H1 (cell line): Measurements from ENCODE around the gene SARNP. TPM values are rescaled to one million over a fixed set of nuclear protein-coding genes. Genes with fewer than 3 reads are reported as not detected.

Experiments
- EZH2 ChIP-seq: fragments of 200-600 bp; sonication (generic); IDR thresholded peaks from 2 replicates; pipeline ENCODE4 v1.7.1; 2012; ENCODE audit warnings: low read depth, mild to moderate bottlenecking, moderate library complexity, low read length, inconsistent platforms; ENCODE audit not compliant: severe bottlenecking
- KDM1A ChIP-seq: fragments of 200-600, 300-600 bp; sonication (generic); IDR thresholded peaks from 2 replicates; pipeline ENCODE4 v1.7.1; 2016; ENCODE audit warnings: mild to moderate bottlenecking, low read length, borderline replicate concordance
- SP2 ChIP-seq: IDR thresholded peaks from 2 replicates; pipeline ENCODE4 v1.6.1; 2012; ENCODE audit warnings: mild to moderate bottlenecking, low read length, inconsistent platforms
- polyA plus RNA-seq, 7 experiments: library from polyadenylated mRNA; depleted of rRNA in 3 of 7; stranded (reverse) in 5 of 7; unstranded in 2 of 7; fragments of >200 nt in 5 of 7; fragments of 200-250 nt in 2 of 7; gene quantifications; 1 replicate in 5 of 7; 2 replicates in 1 of 7; 4 replicates in 1 of 7; pipeline versions ENCODE4 v1.2.1 to v1.2.3, GENCODE V29; 2011 to 2013; ENCODE audit warnings: missing spikeins in 2 of 7, mixed read lengths in 2 of 7
- total RNA-seq: library from RNA; stranded (reverse); fragmentation: NEBNext Ultra II Directional; extraction: Animal tissue kit (Norgen Biotek cat#: 25700); gene quantifications from 2 replicates; pipeline ENCODE4 v1.2.1, GENCODE V29; 2021
- TF ChIP-seq, protein P1 (sequence below): fragments of 300-600 bp; sonication (generic); IDR thresholded peaks from 2 replicates; pipeline ENCODE4 v1.7.1; 2012; ENCODE audit warnings: low read length, moderate library complexity, mild to moderate bottlenecking, inconsistent platforms; ENCODE audit not compliant: insufficient replicate concordance
- TF ChIP-seq, protein P2 (sequence below): IDR thresholded peaks from 2 replicates; pipeline ENCODE4 v1.6.1; 2012; ENCODE audit warnings: low read length, inconsistent platforms

SARNP gene
- total and polyA plus RNA-seq, 2 of the 8 experiments (the other 6 are each of a cell fraction or from before 2014, with no cell fraction given): 114 to 226 TPM

DNA sequence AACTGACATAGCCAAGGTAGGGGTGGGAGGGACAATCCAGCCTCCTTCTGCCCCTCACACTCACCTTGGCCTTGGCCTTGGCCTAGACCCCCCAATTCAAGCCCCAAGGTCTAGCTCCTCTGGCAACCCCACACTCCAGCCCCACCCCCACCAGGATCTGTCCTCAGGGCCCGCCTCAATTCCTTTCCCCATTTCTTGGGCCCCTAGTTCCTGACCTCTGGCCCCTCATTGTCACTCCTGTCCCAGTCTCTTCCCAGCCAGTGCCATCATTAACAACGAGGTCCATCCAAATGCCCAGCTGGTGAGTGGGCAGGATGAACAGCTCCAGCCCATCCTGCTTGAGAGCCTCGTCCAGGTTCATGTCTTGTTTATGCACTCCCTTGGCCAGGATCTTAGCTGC is 81.4 kb downstream of the SARNP start (continued):
- TF ChIP-seq, protein P1, sequence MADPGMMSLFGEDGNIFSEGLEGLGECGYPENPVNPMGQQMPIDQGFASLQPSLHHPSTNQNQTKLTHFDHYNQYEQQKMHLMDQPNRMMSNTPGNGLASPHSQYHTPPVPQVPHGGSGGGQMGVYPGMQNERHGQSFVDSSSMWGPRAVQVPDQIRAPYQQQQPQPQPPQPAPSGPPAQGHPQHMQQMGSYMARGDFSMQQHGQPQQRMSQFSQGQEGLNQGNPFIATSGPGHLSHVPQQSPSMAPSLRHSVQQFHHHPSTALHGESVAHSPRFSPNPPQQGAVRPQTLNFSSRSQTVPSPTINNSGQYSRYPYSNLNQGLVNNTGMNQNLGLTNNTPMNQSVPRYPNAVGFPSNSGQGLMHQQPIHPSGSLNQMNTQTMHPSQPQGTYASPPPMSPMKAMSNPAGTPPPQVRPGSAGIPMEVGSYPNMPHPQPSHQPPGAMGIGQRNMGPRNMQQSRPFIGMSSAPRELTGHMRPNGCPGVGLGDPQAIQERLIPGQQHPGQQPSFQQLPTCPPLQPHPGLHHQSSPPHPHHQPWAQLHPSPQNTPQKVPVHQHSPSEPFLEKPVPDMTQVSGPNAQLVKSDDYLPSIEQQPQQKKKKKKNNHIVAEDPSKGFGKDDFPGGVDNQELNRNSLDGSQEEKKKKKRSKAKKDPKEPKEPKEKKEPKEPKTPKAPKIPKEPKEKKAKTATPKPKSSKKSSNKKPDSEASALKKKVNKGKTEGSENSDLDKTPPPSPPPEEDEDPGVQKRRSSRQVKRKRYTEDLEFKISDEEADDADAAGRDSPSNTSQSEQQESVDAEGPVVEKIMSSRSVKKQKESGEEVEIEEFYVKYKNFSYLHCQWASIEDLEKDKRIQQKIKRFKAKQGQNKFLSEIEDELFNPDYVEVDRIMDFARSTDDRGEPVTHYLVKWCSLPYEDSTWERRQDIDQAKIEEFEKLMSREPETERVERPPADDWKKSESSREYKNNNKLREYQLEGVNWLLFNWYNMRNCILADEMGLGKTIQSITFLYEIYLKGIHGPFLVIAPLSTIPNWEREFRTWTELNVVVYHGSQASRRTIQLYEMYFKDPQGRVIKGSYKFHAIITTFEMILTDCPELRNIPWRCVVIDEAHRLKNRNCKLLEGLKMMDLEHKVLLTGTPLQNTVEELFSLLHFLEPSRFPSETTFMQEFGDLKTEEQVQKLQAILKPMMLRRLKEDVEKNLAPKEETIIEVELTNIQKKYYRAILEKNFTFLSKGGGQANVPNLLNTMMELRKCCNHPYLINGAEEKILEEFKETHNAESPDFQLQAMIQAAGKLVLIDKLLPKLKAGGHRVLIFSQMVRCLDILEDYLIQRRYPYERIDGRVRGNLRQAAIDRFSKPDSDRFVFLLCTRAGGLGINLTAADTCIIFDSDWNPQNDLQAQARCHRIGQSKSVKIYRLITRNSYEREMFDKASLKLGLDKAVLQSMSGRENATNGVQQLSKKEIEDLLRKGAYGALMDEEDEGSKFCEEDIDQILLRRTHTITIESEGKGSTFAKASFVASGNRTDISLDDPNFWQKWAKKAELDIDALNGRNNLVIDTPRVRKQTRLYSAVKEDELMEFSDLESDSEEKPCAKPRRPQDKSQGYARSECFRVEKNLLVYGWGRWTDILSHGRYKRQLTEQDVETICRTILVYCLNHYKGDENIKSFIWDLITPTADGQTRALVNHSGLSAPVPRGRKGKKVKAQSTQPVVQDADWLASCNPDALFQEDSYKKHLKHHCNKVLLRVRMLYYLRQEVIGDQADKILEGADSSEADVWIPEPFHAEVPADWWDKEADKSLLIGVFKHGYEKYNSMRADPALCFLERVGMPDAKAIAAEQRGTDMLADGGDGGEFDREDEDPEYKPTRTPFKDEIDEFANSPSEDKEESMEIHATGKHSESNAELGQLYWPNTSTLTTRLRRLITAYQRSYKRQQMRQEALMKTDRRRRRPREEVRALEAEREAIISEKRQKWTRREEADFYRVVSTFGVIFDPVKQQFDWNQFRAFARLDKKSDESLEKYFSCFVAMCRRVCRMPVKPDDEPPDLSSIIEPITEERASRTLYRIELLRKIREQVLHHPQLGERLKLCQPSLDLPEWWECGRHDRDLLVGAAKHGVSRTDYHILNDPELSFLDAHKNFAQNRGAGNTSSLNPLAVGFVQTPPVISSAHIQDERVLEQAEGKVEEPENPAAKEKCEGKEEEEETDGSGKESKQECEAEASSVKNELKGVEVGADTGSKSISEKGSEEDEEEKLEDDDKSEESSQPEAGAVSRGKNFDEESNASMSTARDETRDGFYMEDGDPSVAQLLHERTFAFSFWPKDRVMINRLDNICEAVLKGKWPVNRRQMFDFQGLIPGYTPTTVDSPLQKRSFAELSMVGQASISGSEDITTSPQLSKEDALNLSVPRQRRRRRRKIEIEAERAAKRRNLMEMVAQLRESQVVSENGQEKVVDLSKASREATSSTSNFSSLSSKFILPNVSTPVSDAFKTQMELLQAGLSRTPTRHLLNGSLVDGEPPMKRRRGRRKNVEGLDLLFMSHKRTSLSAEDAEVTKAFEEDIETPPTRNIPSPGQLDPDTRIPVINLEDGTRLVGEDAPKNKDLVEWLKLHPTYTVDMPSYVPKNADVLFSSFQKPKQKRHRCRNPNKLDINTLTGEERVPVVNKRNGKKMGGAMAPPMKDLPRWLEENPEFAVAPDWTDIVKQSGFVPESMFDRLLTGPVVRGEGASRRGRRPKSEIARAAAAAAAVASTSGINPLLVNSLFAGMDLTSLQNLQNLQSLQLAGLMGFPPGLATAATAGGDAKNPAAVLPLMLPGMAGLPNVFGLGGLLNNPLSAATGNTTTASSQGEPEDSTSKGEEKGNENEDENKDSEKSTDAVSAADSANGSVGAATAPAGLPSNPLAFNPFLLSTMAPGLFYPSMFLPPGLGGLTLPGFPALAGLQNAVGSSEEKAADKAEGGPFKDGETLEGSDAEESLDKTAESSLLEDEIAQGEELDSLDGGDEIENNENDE: no peak
- TF ChIP-seq KDM1A (no peak), EZH2 (no peak), SP2 (no peak)
- TF ChIP-seq, protein P2, sequence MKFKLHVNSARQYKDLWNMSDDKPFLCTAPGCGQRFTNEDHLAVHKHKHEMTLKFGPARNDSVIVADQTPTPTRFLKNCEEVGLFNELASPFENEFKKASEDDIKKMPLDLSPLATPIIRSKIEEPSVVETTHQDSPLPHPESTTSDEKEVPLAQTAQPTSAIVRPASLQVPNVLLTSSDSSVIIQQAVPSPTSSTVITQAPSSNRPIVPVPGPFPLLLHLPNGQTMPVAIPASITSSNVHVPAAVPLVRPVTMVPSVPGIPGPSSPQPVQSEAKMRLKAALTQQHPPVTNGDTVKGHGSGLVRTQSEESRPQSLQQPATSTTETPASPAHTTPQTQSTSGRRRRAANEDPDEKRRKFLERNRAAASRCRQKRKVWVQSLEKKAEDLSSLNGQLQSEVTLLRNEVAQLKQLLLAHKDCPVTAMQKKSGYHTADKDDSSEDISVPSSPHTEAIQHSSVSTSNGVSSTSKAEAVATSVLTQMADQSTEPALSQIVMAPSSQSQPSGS: no peak
